ENCODE results near the gene SEMA3F.
A peak's percentile ranks its signal among the peaks of the same experiment; 100 is the strongest.

Gene SEMA3F

GRCh38 chr3:50230794-50231125, 75.6 kb downstream of the SEMA3F start:
- DNase-seq (ENCODE audit: low read depth in 1 of 2, low spot score in 1 of 2) = no peak

- no peak for DNase-seq (ENCODE audit: low read depth in 1 of 2, low spot score in 1 of 2)
Measured at GRCh38 chr3:50231581-50231980, 76.5 kb downstream of the SEMA3F start.

- no peak for DNase-seq (ENCODE audit: low read depth in 1 of 2, low spot score in 1 of 2)
Measured at GRCh38 chr3:50232303-50232702, 77.2 kb downstream of the SEMA3F start.

DNA sequence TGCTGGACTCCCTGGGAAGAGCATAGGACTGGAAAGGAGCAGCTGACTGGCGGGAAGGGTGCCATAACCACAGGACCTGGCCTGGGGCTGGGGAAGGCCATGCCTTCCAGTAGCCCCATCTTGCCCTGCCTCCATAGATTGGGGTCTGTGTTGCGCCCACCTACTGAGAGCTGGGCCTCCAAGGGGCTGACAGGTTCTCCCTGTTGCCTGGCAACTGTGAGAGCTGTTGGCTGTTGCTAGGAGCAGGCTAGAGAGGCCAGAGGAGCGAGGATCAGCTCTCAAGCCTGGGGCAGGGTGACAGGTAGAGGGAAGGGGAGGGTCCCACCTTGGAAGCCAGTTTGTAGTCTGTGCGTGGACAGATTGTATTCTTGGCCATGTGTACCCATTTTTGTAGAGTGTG, 78.1 kb downstream of the SEMA3F start:
- DNase-seq (ENCODE audit: low read depth in 1 of 2, low spot score in 1 of 2) = no peak

DNA sequence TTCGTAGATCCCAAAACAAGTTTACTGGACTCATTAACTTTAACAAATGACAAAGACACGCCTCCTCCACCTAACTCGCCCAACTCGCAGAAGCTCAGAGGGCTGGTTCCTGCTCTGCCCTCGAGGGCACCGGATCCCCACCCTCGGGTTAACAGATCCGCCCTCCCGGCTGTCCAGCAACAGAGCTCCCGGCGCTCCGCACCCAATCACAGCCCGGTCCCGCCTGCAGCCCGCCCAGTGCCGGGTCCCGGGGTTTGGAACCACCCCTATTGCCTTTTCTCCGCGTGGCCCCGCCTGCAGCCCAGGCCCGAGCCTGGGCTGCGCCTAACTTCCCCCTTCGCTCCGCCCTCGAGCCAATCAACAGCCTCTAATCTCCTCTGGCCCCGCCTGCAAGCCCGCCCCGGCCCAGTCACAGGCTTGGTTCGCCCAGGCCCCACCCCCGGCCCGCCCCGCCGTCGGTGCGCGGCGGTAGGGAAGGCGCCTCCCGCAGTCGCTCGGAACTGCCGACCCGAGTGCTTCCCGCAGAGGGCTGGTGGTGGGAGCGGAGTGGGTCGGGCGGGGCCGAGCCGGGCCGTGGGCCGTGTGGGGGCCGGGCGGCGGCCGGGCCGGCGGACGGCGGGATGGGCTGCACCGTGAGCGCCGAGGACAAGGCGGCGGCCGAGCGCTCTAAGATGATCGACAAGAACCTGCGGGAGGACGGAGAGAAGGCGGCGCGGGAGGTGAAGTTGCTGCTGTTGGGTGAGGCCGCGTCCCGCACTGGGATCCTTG, 80.8 kb downstream of the SEMA3F start, which contains the start of gene GNAI2:
Gene GNAI2, plus strand, starts transcription at position 489 of the 768 bp plus-strand sequence. Its CDS starts 132 bp downstream, at position 621.
- DNase-seq (ENCODE audit: low read depth in 1 of 2, low spot score in 1 of 2) = peak; percentile 97

- DNase-seq (ENCODE audit: low read depth in 1 of 2, low spot score in 1 of 2) = no peak
Measured at GRCh38 chr3:50236484-50237132, 81.5 kb downstream of the SEMA3F start.

- DNase-seq (ENCODE audit: low read depth in 1 of 2, low spot score in 1 of 2) = no peak
Measured at GRCh38 chr3:50237133-50237651, 82.1 kb downstream of the SEMA3F start.

DNA sequence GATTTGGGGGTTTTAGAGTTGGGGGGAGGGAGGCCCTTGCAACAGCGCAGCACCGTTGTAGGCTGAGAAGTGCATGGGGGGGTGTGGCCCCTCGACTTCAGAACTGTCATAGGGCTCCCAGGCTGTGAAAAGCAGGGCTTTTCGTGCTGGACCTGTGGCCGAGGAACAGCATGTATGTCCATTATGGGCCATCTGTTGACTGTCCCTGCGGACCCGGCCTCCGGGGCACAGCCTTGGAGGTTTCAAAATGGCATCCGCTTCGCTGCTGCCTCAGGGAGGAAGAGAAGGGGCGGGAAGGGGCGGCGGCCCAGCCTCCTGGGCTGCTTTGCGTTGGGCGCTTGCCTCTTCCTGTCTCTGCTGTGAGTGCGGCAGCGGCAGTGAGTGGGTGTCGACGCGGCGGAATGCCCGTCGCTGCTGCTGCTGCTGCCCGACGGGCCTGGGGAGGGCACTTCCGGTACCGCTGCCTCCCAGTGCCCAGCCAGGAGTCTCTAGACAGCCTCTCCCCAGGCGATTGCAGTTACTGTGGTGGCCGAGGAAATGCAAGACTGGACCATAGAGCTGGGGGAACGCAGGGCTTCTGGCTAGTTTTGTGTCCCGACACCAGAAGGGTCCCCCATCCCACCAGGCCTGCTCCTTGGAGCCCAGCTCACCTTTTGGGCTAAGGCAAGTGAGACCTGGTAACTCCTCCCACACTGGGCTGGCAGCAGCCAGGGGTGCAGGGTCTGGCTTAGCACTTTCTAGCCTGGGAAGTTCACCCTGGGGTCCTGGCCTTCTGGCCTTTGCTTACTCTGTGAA, 82.8 kb downstream of the SEMA3F start:
- DNase-seq (ENCODE audit: low read depth in 1 of 2, low spot score in 1 of 2) = peak; percentile 73 to 82

DNA sequence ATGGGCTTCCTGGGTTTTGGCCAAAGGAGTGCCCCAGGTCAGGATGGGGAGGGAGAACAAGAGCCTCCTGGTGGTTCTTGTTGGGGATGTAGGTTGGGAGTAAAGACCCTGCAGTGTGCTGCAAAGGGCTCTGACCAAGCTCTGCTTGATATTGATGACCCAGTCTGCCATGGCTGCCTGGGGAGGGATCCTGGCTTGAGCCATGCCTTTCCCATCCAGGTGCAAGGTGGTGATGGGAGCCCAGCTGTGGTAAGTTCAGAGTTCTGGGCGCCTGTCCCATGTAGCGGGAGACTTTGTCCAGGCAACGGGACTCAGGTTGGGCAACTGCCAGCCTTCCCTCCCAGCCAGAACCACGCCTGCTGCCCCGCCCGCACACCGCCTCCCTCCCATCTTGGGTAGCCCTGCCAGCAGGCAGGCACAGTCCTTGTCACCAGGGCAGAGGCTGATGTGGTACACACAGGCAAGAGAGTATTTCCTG, 83.5 kb downstream of the SEMA3F start:
- no peak for DNase-seq (ENCODE audit: low read depth in 1 of 2, low spot score in 1 of 2)

All from activated CD4-positive, alpha-beta T cell treated with anti-CD3 and anti-CD28 coated beads, Interleukin-2, amount 50 U/mL, for 24 hours (primary cell).